Measurements from ENCODE around the gene TMC7. TPM values are rescaled to one million over a fixed set of nuclear protein-coding genes. Genes with fewer than 3 reads are reported as not detected.

The TMC7 gene
- total and polyA plus RNA-seq, 2 of the 13 experiments (the other 11 are each of a cell fraction or from before 2014, with no cell fraction given) = 1.2 to 5.1 TPM

DNA sequence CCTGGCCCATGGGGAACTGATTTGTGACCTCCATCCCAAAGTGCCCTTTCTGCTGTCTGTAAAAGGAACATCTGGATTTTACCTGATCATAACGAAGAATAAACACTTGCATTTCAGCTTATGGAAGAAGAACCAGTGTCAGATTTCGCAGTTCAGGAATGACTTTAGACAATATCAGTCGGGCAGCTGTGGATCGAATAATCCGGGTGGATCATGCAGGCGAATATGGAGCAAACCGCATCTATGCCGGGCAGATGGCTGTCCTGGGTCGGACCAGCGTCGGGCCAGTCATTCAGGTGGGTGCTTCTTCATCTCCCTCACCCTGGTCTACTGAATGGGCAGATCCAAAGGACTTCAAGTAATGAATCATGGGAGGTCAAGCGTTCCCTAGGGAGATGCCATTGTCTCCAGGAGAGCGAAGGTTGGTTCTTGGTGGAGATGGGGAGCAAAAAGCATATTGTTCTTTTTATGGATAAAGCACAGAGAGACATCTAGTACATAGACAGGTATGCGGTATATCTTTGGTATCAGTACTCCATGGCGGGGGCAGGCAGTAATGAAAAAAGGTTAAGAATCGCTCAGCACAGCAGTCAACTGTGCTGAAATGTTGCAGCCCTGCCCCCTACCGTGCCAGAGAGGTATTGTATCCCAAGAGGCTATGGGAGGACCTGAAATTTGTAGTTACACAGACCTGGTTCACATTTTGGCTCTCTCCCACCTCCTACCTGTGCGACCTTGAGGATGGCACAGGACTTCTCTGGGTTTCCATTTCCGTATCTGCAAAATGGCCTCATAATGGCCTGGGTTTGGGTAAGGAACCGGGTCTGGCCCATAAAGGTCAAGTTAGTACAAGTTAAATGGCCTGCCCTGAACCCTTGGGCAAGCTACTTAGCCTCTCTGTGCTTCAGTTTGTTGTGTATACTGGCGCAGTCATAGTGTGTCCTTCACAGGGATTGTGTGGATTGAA lies 88.4 kb downstream of the TMC7 start (continued):
- no peak for TF ChIP-seq ZNF343 (CRISPR knock-in tag; IDR thresholded peaks at IDR 0.05)
- no peak for TF ChIP-seq ZBTB8A (CRISPR knock-in tag; IDR thresholded peaks at IDR 0.05; ENCODE audit: borderline replicate concordance, low read depth)
- TF ChIP-seq NFKB2 (CRISPR knock-in tag; IDR thresholded peaks at IDR 0.05; ENCODE audit: borderline replicate concordance) = no peak
- TF ChIP-seq PAF1 (CRISPR knock-in tag; IDR thresholded peaks at IDR 0.05) = no peak
- TF ChIP-seq ZNF431 (CRISPR knock-in tag; IDR thresholded peaks at IDR 0.05; ENCODE audit: borderline replicate concordance, low read depth) = no peak
- no peak for TF ChIP-seq SRSF4 (IDR thresholded peaks at IDR 0.05; ENCODE audit: low read depth, low read length, poor library complexity, severe bottlenecking)
- TF ChIP-seq GABPB1 (CRISPR knock-in tag; IDR thresholded peaks at IDR 0.05) = no peak; the same call in 1 of the 2 replicates
- TF ChIP-seq GFI1 (CRISPR knock-in tag; IDR thresholded peaks at IDR 0.05; ENCODE audit: borderline replicate concordance) = no peak
- TF ChIP-seq KDM5A (IDR thresholded peaks at IDR 0.05; ENCODE audit: borderline replicate concordance, low read length) = no peak
- no peak for TF ChIP-seq KLF12 (CRISPR knock-in tag; IDR thresholded peaks at IDR 0.05; ENCODE audit: borderline replicate concordance)
- 0 out of 2 replicates have a peak, but pooled peaks have one; percentile 69 for TF ChIP-seq ZFP90 (CRISPR knock-in tag; IDR thresholded peaks at IDR 0.05; ENCODE audit: borderline replicate concordance)
- TF ChIP-seq RARG (CRISPR knock-in tag; IDR thresholded peaks at IDR 0.05; ENCODE audit: low read depth) = no peak
- no peak for TF ChIP-seq NFE2L2 (IDR thresholded peaks at IDR 0.05; ENCODE audit: low read length)
- TF ChIP-seq REST (IDR thresholded peaks at IDR 0.05; ENCODE audit: borderline replicate concordance in 1 of 2, low read depth in 1 of 2, low read length in 2 of 2) = no peak
- no peak for TF ChIP-seq ZNF83 (CRISPR knock-in tag; IDR thresholded peaks at IDR 0.05; ENCODE audit: borderline replicate concordance)
- no peak for TF ChIP-seq SNAPC5 (CRISPR knock-in tag; IDR thresholded peaks at IDR 0.05; ENCODE audit: borderline replicate concordance)
- TF ChIP-seq ZNF263 (CRISPR knock-in tag; IDR thresholded peaks at IDR 0.05) = no peak
- no peak for TF ChIP-seq ZNF7 (CRISPR knock-in tag; IDR thresholded peaks at IDR 0.05)
- TF ChIP-seq ZNF160 (CRISPR knock-in tag; IDR thresholded peaks at IDR 0.05) = no peak
- no peak for TF ChIP-seq MBNL3 (CRISPR knock-in tag; conservative IDR thresholded peaks at IDR 0.05)
- no peak for TF ChIP-seq RFX5 (IDR thresholded peaks at IDR 0.05; ENCODE audit: low read depth, low read length)
- no peak for TF ChIP-seq ZNF468 (CRISPR knock-in tag; IDR thresholded peaks at IDR 0.05)
- no peak for TF ChIP-seq ZNF704 (CRISPR knock-in tag; IDR thresholded peaks at IDR 0.05; ENCODE audit: borderline replicate concordance)
- TF ChIP-seq ELF4 (CRISPR knock-in tag; IDR thresholded peaks at IDR 0.05; ENCODE audit: borderline replicate concordance) = no peak
